GM19351 (cell line): Measurements from ENCODE around the gene SRD5A1.

Experiments used
- ATAC-seq: cut with Tn5 transposase; IDR thresholded peaks from one replicate; pipeline ENCODE4 v1.9.1; 2021; ENCODE audit warnings: mild to moderate bottlenecking, moderate library complexity; ENCODE audit not compliant: unreplicated experiment

SRD5A1 gene

GRCh38 chr5:6711409-6712141 is 78.3 kb downstream of the SRD5A1 start:
- ATAC-seq: no peak

GRCh38 chr5:6712142-6712576 is 78.9 kb downstream of the SRD5A1 start:
- peak; percentile 24 for ATAC-seq

- peak; percentile 53 for ATAC-seq
Observed at GRCh38 chr5:6712577-6713273, 79.5 kb downstream of the SRD5A1 start.

- peak; percentile 8 for ATAC-seq
Observed at GRCh38 chr5:6713274-6714225, 80.3 kb downstream of the SRD5A1 start, which contains the start of gene TENT4A. TENT4A (plus strand) TSS chr5:6713432; CDS start chr5:6713984, 552 bp downstream.

GRCh38 chr5:6714226-6715041 is 81.2 kb downstream of the SRD5A1 start:
- no peak for ATAC-seq

GRCh38 chr5:6715271-6715670 is 82.0 kb downstream of the SRD5A1 start:
- no peak for ATAC-seq

GRCh38 chr5:6715758-6716628 is 82.8 kb downstream of the SRD5A1 start:
- ATAC-seq: no peak

- ATAC-seq: no peak
Observed at GRCh38 chr5:6716629-6717149, 83.4 kb downstream of the SRD5A1 start.

GRCh38 chr5:6717247-6717646 is 84.0 kb downstream of the SRD5A1 start:
- no peak for ATAC-seq

GRCh38 chr5:6717687-6718086 is 84.4 kb downstream of the SRD5A1 start:
- no peak for ATAC-seq

GRCh38 chr5:6718161-6718681 is 85.0 kb downstream of the SRD5A1 start:
- ATAC-seq: no peak

- ATAC-seq: no peak
Observed at GRCh38 chr5:6718718-6719117, 85.5 kb downstream of the SRD5A1 start.

GRCh38 chr5:6719417-6719816 is 86.2 kb downstream of the SRD5A1 start:
- no peak for ATAC-seq

GRCh38 chr5:6719896-6720560 is 86.8 kb downstream of the SRD5A1 start:
- ATAC-seq: no peak

GRCh38 chr5:6720561-6720921 is 87.3 kb downstream of the SRD5A1 start:
- ATAC-seq: no peak

GRCh38 chr5:6721442-6721841 is 88.2 kb downstream of the SRD5A1 start:
- ATAC-seq: peak; percentile 10

GRCh38 chr5:6722015-6722414 is 88.8 kb downstream of the SRD5A1 start:
- peak; percentile 50 for ATAC-seq

- no peak for ATAC-seq
Observed at GRCh38 chr5:6723122-6723815, 90.0 kb downstream of the SRD5A1 start.
